ENCODE data around the gene S100B.

DNA sequence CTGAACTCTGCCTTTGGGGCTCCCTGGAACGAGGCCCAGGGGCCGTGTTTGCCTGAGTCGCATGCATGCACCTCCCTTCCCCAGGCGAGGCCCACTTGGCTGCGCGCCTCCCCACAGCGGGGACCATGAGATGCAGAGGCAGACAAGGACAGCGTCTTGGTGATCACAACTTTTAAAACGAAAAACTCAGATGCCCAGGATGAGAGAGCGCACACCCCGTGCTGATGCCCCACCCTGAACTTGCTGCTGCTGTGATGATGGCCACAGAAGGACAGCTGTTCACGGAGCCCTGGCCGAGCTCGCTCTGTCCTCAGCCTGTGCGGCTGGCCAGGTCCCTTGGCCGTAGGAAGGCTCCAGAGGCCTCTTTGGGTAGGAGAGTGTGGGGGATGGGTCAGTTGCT lies 19.2 kb upstream of the S100B start:
- no peak for TF ChIP-seq CTCF (IDR thresholded peaks at IDR 0.05)
- no peak for TF ChIP-seq POLR2A (IDR thresholded peaks at IDR 0.05)
- TF ChIP-seq EP300 (IDR thresholded peaks at IDR 0.05): no peak

Measured in stomach (tissue), 4 donors.